ENCODE measurements around the gene PIEZO1.
"Not testable (repeated sequence)": the region's sequence is repeated elsewhere in the genome, so short reads cannot be mapped to it uniquely, and the experiment has no call there.

Gene PIEZO1

DNA sequence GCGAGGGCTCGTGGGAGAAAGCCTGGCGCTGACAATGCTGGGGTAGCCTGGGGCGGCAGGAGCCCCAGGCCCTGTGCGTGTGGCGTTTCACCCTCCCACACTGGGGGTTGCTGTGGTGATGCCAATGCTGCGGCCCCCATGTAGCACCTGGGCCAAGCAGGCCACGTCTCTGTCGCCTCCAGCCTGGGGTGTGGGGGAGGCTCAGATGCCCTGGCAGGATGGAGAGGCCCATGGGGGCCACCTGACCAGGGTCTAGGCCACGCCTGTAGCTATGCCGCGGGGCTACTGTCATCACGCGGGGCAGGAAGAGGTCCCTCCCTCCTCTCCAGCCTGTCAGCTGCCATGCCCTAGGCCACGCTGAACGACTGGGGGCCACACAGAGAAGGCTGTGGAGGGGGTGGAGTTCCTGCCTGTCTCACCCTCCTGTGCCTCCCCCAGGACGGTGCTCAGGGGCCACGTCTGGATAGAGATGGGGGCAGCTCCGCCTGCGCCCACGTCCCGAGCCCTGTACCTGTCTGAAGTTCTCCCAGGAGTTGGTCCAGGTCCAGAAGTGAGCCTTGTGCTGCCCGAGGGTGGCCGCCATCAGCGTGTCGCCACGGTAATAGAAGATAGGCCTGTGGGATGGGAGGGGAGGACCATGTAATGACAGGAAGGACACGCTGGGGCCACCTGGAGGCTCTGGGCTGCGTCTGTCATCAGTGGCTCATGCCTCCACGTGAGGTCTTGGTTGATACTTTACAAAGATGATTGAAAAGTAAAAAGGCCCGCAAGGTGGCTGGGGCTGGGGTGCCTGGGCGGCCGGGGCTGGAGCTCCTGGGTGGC, 39.4 kb upstream of the PIEZO1 start:
- Histone ChIP-seq H3K27me3 (no peaks in the 10 kb centered on the region), H3K4me3 (no peak overlapping the region), H3K4me1 (no peaks in the 10 kb centered on the region), H3K9me3 (no peaks in the 10 kb centered on the region), H3K36me3 (peaks cover 20 to 89% (median 47%) of the 10 kb centered on the region in 3 donors), H3K27ac (no peak overlapping the region)
- TF ChIP-seq, protein P1, sequence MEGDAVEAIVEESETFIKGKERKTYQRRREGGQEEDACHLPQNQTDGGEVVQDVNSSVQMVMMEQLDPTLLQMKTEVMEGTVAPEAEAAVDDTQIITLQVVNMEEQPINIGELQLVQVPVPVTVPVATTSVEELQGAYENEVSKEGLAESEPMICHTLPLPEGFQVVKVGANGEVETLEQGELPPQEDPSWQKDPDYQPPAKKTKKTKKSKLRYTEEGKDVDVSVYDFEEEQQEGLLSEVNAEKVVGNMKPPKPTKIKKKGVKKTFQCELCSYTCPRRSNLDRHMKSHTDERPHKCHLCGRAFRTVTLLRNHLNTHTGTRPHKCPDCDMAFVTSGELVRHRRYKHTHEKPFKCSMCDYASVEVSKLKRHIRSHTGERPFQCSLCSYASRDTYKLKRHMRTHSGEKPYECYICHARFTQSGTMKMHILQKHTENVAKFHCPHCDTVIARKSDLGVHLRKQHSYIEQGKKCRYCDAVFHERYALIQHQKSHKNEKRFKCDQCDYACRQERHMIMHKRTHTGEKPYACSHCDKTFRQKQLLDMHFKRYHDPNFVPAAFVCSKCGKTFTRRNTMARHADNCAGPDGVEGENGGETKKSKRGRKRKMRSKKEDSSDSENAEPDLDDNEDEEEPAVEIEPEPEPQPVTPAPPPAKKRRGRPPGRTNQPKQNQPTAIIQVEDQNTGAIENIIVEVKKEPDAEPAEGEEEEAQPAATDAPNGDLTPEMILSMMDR (IDR thresholded peaks at IDR 0.05), result no peak
- no peak for DNase-seq
- intact Hi-C loops (cut with DNase I; ENCODE audit: low total_unique reads), result no loop called here

DNA sequence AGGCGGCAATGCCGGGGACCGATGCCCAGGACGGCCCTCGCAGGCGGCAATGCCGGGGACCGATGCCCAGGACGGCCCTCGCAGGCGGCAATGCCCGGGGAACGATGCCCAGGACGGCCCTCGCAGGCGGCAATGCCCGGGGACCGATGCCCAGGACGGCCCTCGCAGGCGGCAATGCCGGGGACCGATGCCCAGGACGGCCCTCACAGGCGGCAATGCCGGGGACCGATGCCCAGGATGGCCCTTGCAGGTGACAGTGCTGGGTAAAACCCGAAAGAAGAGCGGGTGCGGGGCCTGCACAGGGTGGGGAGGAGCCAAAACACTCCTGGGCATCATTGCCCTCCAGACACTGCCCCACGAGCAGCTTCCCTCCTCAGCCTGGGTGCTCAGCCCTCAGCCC, 38.6 kb upstream of the PIEZO1 start:
- intact Hi-C loops (cut with DNase I; ENCODE audit: low total_unique reads); H3K4me3 ChIP-seq; DNase-seq; H3K27me3 ChIP-seq; H3K9me3 ChIP-seq; H3K27ac ChIP-seq; H3K4me1 ChIP-seq: not testable (repeated sequence)
- H3K36me3 ChIP-seq, result peaks cover 20 to 81% (median 45%) of the 10 kb centered on the region in 3 donors

DNA sequence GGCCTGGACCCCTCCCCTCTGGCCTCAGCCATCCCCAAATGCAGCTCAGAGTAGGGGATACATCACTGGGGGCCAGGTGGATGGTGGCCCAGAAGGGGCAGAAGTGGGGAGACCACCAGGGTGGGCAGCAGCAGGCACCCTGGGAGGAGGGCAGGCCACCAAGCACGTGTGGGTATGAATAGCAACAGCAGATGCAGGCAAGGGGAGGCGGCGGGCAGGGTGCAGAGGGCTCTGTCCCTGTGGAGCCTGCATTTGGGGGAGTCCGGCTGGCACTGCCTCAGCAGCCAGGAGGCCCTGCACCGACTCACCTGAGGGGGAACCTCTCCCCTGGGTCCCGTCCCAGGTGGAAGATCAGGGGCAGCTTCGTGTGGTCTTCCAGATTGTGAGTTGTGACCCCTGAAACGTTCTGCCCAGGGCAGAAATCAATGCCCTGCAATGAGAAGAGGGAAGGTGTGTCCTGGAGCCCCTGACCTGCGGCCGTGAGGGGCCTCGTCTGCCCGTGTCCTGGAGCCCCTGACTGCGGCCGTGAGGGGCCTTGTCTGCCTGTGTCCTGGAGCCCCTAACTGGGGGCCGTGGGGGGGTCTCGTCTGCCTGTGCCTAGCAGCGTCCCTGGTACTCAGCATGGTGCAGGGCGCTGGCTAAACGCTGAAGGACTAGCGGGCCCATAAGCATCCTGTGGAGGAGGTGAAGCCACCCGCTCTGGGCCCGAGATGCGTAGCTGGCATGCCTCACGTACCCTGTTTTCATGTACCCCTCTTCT, 37.4 kb upstream of the PIEZO1 start:
- DNase-seq, result no peak
- H3K4me3 ChIP-seq, result no peak overlapping the region
- no peaks in the 10 kb centered on the region for H3K27me3 ChIP-seq
- H3K27ac ChIP-seq, result no peak overlapping the region
- H3K36me3 ChIP-seq, result peaks cover 13 to 69% (median 36%) of the 10 kb centered on the region in 3 donors
- no peaks in the 10 kb centered on the region for H3K9me3 ChIP-seq
- intact Hi-C loops (cut with DNase I; ENCODE audit: low total_unique reads), result no loop called here
- no peaks in the 10 kb centered on the region for H3K4me1 ChIP-seq
- TF ChIP-seq, protein P1 (IDR thresholded peaks at IDR 0.05), result no peak

DNA sequence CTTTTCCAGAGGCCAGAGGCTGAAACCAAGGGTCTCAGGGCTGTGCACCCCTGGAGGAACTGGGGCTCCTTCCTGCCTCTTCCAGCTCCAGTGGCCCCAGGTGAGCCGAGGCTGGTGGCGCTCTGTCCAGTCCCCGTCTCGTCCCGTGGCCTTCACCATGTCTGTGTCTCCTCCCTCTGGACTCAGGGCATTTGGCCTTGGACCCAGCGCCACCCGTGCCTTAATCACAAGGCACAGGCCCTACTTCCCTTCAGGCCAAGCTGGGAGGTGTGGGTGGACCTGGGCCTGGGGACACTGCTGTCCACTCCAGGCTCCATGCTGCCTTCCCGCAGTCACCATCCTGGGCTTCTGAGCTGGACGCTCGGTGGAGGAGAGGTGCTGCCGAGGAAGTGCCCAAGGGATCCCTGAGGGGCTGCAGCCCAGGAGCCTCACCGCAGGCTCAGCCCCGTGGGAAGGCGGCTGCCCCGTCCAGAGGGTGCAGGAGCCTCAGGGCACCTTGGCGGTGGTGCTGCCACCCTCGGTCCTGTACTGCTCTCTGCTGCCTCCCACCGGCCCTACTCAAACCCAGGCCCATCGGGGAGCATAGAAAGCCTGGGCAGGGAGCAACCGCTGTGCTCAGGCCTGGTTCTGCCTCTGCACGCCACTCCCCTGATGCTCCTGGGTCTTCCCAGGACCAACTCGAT, 36.3 kb upstream of the PIEZO1 start:
- Histone ChIP-seq H3K4me1 (no peaks in the 10 kb centered on the region), H3K9me3 (no peaks in the 10 kb centered on the region), H3K27me3 (no peaks in the 10 kb centered on the region), H3K27ac (no peak overlapping the region), H3K4me3 (no peak overlapping the region), H3K36me3 (peaks cover 13 to 57% (median 26%) of the 10 kb centered on the region in 3 donors)
- intact Hi-C loops (cut with DNase I; ENCODE audit: low total_unique reads), result no loop called here
- DNase-seq, result no peak
- TF ChIP-seq, protein P1 (IDR thresholded peaks at IDR 0.05), result no peak

DNA sequence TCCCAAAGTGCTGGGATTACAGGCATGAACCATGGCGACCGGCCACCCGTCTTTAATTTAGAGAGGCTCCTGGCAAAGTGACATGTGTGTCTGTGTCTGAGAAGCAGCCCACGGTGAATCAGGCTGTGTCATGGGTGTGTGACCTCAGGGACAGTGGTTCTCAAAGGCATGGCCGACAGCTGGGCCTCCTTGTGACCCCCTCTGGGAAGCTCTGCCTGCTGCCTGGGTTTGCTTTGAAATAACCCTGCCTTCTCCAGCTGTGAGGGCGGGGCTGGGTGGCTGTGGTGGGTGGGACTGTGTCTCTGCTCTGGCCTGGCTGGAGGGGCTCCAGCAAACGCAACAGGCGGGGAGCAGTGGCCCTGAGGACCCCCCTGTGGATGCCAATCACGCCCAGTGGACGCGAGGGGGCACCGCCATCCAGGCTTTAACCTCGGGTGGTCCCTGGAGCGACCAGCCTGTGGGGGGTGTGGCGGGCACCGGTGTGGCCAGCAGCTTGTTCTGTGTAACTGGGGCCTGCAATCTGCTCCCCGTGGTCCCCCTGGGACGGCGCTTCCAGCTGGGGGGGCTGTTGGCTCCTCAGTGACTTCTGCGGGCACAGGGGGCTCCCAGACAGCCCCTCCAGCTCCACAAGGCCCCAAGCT, 35.5 kb upstream of the PIEZO1 start:
- no peak overlapping the region for H3K27ac ChIP-seq
- H3K36me3 ChIP-seq, result peaks cover 13 to 50% (median 26%) of the 10 kb centered on the region in 3 donors
- no peak overlapping the region for H3K4me3 ChIP-seq
- intact Hi-C loops (cut with DNase I; ENCODE audit: low total_unique reads), result no loop called here
- no peak for DNase-seq
- H3K4me1 ChIP-seq, result no peaks in the 10 kb centered on the region
- TF ChIP-seq, protein P1 (IDR thresholded peaks at IDR 0.05), result no peak
- H3K27me3 ChIP-seq, result no peaks in the 10 kb centered on the region
- no peaks in the 10 kb centered on the region for H3K9me3 ChIP-seq

Data from tibial artery (tissue), 4 donors.